Medulla oblongata (tissue), 1 donor: ENCODE results near the gene IFNGR1.

ENCODE experiments used
- DNase-seq: peaks from one replicate; pipeline ENCODE4 v3.0.0-alpha.2; 2015; ENCODE audit errors: extremely low spot score

Gene IFNGR1

GRCh38 chr6:137150072-137150471 lies 69.1 kb downstream of the IFNGR1 start:
- no peak for DNase-seq

- DNase-seq: no peak
These were observed 70.2 kb downstream of the IFNGR1 start for GRCh38 chr6:137149035-137149393.

- no peak for DNase-seq
These were observed 70.7 kb downstream of the IFNGR1 start for GRCh38 chr6:137148306-137149034.
